ENCODE results near the gene ASCC1.
A peak's percentile ranks its signal among the peaks of the same experiment; 100 is the strongest.

ASCC1 gene

DNA sequence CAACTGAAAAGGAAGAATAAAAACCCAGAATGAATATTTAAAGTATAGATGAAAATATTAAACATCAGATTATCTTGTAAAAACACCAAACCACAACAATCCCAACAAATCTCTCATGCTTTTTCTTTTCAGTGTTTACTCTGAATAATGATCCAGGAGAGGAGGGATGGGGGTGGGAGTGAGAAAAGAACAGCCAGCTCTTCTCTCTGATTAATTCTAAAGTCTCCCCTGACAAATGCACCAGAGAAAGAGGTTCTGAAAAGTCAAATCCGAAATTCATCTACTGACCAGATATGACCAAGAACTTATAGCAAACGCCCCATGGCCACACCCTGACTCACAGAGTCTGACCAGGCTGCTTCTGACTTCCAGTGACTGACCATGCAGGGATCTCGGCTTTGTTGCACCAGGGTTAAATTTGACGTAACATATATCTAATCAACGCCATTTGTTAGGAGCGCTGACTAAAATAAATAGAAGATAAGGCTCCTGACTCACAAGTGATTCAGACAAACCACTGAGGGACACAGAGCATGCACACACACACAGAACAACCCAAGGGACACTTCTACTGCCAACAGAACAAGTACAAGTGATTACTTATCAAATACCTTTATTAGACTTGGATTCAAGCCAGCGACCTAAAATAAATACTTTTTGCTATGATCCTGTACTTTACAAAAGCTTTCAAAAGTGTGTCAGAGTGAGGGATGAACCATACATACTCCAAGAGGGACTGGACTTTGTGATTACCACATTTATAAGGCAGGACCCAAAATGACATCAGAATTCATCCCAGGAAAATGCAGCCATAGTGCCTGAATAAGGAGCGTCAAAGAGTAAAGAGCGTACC lies 118.4 kb downstream of the ASCC1 start:
- H3K27ac ChIP-seq, result peak overlapping the region; percentile 96
- TF ChIP-seq, protein P1, sequence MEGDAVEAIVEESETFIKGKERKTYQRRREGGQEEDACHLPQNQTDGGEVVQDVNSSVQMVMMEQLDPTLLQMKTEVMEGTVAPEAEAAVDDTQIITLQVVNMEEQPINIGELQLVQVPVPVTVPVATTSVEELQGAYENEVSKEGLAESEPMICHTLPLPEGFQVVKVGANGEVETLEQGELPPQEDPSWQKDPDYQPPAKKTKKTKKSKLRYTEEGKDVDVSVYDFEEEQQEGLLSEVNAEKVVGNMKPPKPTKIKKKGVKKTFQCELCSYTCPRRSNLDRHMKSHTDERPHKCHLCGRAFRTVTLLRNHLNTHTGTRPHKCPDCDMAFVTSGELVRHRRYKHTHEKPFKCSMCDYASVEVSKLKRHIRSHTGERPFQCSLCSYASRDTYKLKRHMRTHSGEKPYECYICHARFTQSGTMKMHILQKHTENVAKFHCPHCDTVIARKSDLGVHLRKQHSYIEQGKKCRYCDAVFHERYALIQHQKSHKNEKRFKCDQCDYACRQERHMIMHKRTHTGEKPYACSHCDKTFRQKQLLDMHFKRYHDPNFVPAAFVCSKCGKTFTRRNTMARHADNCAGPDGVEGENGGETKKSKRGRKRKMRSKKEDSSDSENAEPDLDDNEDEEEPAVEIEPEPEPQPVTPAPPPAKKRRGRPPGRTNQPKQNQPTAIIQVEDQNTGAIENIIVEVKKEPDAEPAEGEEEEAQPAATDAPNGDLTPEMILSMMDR (conservative IDR thresholded peaks at IDR 0.05), result no peak

DNA sequence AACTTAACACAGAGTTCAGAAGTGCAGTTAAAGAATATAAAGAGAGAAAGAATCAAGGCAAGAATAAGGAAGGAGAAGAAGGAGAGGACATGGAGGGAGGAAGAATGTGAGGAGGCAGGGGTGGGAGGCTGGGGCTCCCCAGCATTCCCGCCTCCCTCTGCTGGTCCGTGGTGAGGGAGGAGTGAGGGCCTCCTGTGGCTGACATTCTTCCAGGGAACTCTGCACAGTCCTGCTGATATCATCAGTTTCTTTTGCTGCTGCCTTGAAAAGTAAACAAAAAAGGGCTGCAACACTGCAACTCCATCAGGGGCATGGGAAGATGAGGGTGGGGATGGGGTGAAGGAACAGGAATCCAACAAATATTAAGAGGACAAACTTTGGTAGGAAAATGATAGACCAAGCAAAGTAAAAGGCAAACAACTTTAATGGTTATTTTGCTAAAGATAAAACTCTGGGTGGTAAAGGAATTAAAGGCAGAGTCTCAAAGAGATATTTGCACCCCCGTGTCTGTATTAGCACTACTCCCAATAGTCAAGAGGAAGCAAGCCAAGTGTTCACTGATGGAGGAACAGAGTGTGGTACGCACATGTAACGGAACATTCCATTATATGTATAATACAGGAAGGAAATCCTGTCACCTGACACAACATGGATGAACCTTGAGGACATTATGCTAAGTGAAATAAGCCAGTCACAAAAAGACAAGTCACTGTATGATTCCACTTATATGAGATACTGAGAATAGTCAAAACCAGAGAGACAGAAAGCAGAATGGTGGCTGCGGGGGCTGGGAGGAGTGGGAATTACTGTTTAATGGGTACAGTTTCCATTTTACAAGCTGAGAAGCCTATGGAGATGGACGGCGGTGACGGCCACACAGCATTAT lies 119.7 kb downstream of the ASCC1 start:
- peak overlapping the region; percentile 96 for H3K27ac ChIP-seq
- TF ChIP-seq, protein P1 (conservative IDR thresholded peaks at IDR 0.05), result no peak

DNA sequence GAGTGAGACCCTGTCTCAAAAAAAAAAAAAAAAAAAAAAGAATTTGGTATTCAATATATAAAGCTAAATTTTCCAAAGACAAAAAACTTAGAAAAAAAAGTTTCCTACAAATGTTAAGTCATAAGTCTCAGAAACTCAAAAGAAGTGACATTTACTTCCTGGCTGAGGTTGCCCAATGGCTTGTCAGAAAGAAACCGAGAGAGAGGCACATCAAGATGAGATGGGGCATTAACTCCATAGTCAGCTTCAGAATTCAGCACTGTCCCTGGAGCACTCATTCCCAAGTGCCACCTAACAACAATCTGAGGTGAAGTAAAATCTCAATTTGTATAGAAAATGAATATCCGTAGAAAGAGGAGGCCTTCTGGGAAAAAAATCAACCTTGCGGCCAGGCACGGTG lies 120.9 kb downstream of the ASCC1 start:
- peak overlapping the region; percentile 96 for H3K27ac ChIP-seq
- TF ChIP-seq, protein P1 (conservative IDR thresholded peaks at IDR 0.05), result no peak

DNA sequence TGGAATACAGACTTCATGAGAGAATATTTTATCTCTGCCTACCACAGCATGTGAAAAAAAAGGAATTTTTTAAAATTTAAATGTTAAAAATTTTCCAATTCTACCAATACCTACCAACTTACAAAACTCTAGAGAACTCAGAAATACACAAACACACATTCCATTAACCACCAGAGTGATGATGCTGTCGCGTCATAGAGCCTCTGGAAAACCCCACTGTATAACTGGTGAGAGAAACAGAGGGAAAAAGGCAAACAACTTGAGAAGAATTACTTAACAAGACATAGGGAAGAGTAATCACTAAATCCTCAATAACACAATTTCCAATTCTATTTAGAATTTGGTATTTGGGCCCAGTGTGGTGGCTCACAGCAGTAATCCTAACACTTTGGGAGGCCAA lies 121.5 kb downstream of the ASCC1 start:
- H3K27ac ChIP-seq, result peak overlapping the region; percentile 96
- TF ChIP-seq, protein P1 (conservative IDR thresholded peaks at IDR 0.05), result no peak

DNA sequence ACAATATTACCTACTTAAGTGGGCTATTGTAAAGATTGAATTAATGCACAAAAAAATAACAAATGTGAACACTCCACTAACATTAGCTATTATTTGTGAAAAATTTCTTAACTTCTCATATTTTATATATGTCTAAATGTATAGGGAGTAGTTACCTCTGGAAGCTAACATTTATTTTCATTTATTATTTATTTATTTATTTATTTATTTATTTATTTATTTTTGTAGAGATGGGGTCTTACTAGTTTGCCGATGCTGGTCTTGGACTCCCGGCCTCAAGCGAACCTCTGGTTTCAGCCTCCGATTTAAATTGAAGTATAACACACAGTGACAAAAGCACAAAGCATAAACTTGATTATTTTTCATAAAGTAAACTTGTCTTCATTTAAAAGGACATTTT lies 122.6 kb downstream of the ASCC1 start:
- TF ChIP-seq, protein P1 (conservative IDR thresholded peaks at IDR 0.05), result no peak
- H3K27ac ChIP-seq, result no peak overlapping the region

DNA sequence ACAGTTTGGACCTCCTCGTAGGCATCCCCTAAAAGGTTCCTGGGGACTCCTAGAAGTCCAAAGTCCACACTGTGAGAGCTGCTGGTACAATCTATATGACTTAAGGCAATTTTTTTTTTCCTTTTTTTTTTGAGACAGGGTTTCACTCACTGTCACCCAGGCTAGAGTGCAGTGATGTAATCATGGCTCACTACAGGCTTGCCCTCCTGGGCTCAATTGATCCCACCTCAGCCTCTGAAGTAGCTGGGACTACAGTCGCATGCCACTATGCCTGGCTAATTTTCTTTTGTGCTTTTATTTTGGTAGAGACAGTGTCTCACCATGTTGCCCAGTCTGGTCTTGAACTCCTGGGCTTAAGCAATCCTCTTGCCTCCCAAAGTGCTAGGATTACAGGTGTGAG lies 123.1 kb downstream of the ASCC1 start:
- TF ChIP-seq, protein P1 (conservative IDR thresholded peaks at IDR 0.05), result no peak
- H3K27ac ChIP-seq, result no peak overlapping the region
